Measurements from ENCODE around the gene RANBP6.
"Not testable (repeated sequence)": the region's sequence is repeated elsewhere in the genome, so short reads cannot be mapped to it uniquely, and the experiment has no call there.

The RANBP6 gene

DNA sequence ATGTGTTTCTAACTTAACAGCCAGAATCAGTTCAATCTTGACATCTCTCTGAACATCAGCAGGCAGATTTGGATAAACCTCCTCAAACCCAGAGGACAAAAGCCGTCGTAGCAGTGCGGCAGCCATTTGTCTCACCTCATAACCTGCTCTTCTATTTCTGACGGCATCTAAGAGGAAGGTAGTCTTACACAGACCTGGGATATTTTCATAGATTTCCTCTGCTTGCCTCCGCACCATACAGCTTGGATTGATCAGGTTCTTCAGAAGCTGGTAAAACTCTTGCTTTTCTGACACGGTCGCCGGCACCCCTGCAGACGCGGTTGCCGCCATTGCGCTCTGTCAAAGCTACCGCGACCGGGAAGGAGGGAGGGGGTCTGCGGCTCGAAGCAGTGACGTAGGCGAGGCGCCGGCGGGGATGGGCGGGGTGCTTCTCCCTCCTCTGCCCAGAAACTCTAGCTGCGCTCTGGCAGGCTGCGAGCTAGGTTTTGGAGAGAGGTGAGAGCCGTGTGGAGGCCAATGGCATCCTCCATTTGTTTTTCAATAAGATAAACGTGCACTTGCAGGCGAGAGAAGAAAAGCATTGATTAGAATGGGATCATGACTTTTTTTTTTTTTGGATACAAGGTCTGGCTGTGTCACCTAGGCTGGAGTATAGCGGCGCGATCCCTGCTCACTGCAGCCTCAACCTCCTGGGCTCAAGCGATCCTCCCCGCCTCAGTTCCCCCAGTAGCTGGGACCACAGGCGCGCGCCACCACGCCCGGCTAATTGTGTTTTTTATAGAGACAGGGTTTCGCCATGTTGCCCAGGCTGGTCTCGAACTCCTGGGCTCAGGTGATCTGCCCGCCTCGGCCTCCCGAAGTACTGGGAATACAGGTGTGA lies at the start of gene RANBP6:
RANBP6 (minus strand) TSS at position 347 of the 880 bp plus-strand sequence; CDS start at position 330, 17 bp downstream.
- peak; percentile 92 for DNase-seq

DNA sequence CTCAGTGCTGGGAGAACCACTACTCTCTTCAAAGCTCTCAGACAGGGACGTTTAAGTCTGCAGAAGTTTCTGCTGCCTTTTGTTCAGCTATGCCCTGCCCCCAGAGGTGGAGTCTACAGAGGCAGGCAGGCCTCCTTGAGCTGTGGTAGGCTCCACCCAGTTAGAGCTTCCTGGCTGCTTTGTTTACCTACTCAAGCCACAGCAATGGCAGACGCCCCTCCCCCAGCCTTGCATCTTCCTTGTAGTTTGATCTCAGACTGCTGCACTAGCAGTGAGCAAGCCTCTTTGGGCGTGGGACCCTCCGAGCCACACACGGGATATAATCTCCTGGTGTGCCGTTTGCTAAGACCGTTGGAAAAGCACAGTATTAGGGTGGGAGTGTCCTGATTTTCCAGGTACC lies 47.7 kb upstream of the RANBP6 start:
- not testable (repeated sequence) for DNase-seq

DNA sequence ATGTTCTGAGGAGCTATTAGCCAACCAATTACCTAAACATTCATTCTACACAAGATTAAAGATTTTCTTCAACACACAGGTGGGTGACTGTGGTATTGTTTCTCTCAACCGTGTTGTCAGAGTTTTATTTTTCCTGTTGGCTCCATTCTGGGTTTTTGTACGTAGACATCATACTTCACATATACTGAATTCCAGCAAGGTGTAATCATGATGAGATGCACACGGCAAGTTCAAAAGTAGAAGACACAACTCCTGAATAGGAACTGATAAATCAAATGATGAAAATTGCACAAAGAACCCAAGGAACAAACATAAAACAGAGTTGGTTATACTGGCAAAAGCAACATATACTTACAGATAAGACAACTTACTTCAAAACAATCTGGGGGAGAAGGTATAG lies 40.2 kb upstream of the RANBP6 start:
- DNase-seq, result no peak

DNA sequence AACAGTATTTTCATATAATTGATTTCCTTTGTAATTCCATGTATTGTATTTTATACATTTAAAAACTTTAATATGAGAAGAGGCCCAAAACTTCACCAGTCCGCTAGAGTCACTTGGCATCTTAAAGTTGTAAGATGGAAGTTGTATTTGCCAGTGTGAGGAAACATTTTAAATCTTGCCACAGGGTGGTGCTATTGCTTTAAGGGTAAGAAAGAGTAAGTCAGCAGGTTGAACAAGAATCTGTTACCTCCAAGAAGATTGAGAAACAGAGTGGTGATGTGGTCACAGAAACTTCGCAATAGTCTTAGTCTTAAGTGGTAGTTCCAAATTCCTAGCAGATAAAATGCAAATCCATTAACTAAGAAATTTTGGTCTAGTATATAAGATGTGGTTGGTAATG lies 39.8 kb upstream of the RANBP6 start:
- no peak for DNase-seq

DNA sequence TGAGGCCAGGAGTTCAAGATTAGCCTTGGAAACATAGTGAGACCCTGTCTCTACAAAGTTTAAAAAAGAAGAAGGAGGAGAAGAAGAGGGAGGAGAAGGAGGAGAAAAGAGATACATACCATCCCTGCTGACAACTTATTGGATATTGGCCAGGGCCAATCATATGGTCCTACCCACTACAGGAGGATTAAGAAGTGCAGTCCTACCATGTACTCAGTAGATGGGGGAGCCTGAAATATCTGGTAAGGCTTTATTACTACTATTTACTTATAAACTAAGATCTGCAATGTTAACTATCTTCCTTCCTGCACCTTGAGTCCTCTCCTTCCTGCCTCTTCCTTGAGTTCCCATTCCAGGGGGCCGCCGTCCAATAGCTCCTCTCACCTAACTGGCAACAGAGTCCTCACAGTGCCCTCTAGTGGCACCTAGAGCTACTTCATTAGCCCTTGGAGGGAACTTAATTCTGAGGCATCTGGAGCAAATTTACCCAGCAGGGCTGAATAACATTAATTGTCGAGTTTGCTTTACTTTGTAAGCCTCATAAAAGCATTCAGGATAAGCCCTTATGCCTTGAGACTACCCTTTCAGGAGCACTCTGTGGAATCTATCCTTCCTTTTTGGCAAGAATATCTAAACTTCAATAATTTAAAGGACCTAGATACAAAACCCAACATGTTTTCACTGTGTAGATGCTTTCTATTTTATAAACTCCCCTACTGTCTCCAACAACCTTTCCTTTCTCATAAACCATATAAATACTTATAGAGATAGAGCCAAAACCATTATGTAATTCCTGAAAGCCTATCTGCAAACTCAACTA lies 39.1 kb upstream of the RANBP6 start:
- DNase-seq, result peak; percentile 60

DNA sequence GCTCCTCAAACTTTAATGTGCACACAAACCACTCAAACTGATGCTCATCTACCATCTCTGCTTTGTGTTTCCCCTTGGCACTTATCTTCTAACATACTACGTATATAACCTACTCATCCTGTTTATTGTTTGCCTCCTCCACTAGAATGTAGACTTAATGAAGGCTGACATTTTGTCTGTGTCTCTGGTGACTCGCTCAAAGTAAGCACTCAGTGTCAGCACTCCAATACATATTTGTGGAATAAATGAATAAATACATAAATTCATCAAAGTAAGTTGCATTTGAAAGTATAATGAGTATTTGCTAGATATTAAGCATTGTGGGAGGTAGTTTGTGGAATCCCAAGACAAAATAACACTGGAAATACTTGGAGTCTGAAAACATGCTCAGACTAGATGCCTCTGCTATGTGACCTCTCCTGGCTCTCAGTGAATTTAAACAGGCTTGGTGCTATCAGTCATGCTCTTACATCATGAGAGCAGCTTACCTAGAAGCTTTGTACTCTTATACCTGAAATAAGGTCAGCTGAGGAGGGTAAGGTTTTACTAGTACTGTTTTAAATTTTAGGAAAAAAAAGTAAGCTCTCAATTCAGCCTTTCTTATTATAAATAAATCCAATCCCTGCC lies 37.0 kb upstream of the RANBP6 start:
- DNase-seq, result no peak

DNA sequence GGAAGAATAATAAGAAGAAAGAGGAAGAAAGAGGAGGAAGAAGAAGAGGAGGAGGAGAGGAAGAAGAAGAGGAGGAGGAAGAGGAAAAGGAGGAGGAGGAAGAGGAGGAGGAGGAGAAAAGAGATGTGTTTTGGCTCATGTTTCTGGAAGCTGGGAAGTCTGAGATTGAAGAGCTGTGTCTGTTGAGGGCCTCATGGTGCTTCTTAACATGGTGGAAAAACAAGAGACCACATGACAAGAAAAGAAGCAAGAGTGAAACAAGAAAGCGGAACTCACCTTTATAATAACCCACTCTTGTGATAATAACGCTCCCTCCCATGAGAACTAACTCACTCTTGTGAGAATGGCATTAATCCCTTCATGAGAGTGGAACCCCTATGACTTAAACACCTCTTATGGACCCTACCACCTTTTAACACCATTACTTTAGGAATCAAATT lies 36.1 kb upstream of the RANBP6 start:
- no peak for DNase-seq

DNA sequence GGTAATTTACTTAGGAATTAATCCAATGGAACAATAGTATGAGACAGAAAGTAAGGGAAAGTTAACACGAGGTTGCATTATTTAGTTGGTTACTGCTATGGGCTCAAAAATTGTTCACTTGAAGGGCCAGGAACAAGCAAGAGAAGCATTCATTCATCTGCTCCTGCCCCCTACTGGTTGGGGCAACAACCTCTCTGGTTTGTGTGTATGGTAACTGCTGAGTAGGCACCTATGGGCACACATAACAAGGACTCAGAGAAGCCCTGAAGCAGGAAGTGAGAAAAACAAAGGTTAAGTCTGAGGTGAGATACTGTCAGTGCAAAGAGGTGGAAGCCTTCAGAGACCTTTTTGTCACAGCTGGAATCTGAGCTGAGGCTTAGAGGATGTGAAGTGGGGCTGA lies 34.4 kb upstream of the RANBP6 start:
- DNase-seq, result peak; percentile 22

DNA sequence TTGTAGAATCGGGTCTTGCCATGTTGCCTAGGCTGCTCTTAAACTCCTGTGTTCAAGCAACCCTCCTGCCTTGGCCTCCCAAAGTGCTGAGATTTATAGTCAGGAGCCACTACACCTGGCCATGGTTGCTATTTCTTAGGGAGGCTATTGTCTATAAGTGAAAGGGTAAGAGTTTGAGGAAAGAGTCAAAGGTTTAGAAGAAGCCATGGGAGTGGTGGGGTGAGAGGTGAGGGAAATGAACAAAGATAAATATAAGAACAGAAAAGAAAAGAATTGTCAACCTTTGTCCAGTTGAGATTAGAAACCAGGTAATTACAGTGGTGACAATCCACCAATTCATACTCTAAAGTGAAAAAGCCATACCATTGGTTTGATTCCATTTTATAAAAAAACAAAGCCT lies 32.6 kb upstream of the RANBP6 start:
- no peak for DNase-seq

DNA sequence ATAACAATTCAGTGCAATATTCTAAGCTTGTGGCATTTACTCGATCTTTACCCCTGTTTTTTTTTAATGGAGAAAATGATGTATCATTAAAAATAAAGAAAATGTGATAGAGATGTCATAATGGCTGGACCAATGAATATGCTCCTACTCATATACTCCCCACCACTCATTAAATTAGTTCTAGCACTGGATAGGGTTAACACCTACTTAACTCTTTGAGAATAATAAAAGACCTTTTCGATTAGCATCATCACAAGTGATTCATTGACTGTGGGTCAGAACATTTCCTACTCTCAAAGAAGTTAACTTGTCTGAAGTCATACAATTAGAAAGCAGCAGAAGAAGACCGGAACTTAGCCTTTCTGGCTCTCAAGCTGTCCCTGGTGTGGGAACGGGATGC lies 31.6 kb upstream of the RANBP6 start:
- no peak for DNase-seq

DNA sequence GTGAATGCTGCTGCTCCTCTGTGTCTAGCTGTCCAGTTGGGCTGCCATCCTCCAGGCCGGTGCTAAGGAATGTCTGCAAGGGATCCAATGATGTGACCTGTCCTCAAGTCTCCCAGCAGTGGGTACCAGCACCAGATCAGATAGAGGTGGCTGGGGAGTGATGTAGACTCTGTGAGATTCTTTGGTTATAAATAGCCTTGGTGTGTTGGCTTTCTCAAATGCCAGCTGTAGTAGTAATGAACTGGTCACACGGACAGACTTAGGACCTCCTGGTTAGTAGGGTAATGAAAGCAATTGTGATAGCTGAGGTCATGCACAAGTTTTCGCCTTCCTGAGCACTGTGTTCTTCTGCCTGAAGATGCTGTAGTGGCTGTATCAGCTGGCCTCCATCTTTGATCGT lies 29.9 kb upstream of the RANBP6 start:
- DNase-seq, result no peak

DNA sequence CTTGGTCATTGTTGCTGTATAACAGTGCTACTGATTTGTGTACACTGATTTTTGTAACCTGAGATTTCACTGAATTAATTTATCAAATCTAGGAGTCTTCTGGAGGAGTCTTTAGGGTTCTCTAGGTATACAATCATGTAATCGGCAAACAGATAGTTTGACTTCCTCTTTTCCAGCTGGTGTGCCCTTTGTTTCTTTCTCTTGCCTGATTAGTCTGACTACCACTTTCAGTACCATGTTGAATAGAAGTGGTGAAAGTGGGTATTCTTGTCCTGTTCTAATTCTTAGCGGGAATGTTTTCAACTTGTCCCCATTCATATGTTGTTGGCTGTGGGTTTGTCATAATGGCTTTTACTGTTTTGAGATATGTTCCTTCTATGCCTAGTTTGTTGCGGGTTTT lies 24.7 kb upstream of the RANBP6 start:
- DNase-seq, result no peak

DNA sequence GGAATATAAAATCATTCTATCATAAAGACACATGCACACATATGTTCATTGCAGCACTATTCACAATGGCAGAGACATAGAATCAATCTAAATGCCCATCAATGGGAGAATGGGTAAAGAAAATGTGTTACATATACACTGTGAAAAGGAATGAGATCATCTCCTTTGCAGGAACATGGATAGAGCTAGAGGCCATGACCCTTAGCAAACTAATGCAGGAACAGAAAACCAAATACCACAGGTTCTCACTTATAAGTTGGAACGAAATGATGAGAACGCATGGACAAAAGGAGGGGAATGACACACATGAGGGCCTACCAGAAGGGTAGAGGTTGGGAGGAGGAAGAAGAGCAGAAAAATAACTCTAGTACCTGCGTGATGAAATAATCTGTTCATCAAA lies 21.0 kb upstream of the RANBP6 start:
- DNase-seq, result no peak

DNA sequence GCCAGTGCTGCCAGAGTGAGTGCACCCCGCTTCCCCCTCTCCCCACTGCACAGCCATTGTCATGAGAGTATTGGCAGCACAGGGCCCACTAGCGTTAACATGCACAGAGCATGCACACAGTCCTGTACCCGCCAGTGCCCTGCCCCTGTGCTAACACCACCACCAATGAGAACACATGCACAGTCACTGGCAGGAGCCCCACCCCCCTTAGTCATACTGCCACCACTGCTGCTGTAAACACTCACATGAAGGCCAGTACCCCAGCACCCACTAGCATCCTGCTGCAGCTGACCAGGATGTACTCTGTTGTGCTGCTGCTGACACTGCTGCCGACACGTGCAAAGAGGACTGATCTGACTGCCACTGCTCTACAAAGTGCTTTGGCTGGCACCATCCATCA lies 19.5 kb upstream of the RANBP6 start:
- no peak for DNase-seq

DNA sequence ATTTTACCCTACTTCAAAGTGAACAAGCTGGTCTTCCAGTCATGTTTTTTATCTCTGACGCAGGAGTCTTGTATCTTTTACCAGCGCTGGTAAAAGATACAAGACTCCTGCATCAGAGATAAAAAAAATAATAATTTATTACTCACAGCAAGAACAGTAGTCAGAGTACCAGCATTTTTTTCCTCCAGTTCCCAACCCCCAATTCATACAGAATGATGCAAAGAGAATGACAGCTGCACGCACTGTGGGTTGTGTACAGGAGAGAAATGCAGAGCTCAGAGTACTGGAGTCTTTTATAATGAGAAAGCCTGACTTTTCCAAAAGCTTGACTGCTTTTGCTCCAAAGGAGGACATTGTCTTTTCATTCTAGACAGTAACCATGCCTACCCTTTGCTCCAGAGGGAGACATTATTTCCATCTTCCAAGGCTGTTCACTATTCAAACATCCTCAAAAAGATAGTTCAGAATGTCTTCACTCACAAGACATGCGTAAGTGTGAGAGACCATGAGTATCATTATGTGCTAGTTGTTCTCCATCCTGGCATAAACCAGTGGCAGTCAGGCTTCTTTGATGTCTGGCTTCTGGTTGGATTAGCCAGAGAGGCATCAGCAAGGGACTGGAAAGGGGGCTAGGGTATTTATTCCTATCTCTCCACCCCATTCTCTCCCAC lies 14.3 kb upstream of the RANBP6 start:
- no peak for DNase-seq

DNA sequence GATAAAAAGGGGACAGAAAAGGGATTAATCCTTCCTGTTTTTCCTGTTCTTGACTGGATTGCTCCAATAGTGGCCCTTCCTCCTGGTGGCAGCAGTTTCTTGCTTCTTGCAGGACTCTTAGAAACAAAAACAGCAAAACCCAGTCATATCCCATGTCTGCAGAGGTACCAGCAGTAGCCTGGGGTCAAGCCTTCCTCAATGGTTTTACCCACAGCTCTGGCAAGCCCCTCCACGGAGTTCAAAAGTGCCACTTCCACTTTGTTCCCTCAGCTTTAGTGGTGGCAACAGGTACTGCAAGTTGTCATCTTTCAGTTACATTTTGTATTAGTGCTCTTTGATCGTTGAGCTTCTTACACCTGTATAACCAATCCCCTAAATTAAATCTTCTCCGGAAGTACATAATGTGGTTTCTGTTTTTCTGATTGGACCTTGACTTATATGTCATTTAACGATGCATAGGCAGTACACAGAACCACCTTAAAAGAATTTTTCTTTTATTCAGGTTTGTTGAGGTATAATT lies 8.7 kb upstream of the RANBP6 start:
- DNase-seq, result no peak

DNA sequence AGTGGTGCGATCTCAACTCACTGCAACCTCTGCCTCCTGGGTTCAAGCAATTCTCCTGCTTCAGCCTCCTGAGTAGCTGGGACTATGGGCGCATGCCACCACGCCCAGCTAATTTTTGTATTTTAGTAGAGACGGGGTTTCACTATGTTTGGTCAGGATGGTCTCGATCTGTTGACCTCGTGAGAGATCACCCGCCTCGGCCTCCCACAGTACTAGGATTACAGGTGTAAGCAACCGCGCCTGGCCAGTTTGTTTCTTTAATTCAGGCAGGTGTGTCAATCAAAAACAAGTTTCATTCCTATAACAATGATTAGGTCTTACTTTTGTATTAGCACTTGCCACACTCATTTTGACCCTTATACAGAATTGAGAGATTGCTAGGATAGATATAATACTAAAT lies 1.6 kb upstream of the RANBP6 start:
- not testable (repeated sequence) for DNase-seq

DNA sequence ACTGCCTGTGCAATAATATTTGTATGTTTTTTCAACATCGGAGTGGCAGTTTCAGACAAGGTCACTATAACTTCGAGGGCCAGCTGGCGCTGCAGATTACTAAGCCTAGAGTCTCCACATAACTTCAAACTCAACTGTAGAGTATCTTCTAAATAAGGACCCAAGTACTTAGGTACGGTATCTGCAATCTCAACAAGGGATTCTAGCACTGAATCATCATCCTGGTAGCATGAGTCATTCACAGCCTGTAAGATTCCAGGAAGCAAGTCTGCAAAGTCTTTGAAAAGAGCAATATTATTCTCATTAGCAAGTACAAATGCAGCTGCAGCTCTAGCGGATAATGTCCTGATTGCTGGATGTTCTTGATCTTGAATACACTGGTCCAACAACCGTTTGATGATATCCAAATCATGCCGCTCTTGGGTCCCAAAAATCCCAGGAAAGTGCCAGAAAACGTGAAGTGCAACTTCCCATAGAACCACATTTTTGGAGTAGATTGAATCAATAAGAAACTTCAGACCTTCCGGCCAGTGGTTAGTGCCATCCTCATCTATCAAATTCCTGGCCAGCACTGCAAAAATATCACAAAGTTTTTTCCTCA lies 654 bp downstream of the RANBP6 start:
- no peak for DNase-seq

DNA sequence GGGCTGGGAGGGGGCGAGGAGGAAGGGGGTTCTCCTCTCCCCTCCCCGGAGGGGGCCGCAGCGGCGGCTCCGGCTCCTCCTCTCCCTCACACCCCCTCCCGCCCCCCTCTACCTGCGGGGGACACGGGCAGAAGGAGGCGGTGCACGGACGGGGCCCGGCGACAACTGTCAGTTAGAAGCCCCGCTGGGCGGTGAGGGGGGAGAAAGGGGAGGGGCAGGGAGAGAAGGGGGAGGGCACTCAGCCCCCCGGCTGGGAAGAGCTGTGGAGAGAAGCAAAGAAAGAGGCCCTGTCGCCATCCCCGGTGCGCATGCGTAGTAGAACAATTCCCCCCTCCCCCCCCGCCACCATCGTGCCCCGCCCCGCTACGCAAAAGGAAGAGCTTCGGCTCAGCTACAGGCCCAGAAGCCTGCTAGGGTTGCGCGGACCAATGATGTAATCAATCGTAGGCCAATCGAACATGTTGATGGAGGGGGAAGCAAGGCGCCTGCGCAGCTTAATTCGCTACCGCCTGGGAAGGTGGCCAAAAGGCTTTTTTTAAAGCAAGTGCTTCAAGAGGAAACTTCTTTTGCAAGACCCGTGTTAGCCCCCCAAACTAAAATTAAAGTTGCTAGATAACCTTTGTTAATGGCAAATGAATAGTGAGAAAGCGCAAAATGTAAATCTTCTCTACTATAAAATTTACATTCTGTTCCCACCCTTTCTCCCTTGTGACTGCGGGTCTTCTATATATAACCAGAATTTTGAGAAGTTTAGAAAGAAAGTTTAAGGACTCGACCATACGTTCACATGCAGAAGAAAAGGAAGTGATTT lies 7.0 kb downstream of the RANBP6 start:
- DNase-seq, result peak; percentile 92

DNA sequence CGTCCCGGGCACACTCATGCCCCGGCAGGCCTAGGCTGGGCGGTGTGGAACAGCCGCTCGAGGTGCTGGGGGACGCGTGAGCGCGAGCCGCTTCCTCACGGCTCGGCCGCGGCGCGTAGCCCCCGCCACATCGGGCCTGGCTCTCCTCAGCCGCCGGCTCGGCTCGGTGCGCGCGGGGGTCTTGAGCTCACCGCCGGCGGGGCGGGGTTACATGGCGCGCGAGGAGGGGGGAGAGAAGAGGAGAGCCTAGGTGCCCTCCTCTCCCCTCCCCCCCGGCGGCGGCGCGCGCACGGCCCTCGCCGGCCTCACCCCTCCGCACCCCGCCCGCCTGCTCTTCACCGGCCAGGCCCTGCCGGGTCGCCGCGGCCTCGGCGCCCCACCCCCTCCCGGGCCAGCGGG lies 7.7 kb downstream of the RANBP6 start:
- DNase-seq, result peak; percentile 86

DNA sequence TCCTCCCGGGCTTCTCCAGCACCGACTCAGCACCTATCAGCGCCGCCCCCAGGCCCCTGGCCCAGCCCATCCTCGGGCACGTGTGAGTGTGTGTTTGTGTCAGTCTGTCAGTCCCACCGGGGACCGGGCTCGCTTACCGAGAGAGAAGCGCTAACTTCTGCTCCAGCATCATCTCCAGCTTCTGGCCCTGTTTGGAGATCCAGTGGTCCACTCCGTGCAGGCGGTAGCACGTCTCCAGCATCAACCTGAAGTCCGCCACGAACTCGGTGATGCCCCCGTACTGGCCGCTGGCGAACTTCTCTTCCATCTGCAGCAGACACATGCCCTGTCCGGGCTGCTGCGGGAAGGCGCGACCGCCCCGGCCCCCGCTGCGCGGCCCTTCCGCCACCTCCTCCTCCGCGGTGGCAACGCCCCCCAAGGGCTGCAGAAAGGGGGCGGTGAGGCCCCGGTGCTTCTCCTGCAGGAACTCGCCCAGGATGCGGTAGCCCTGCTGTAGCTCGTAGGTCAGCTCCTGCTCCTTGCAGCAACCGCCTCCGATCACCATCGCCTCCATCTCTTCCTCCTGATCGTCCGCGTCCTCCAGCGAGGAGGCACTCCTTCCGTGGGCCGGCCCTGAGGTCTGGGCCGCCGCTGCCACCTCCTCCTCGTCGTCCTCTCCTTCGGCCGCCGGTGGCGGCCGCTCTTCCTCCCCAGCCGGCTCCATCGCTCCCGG lies 8.2 kb downstream of the RANBP6 start:
- peak; percentile 98 for DNase-seq
